HG03039 (cell line): Measurements from ENCODE around the gene CBLN3.

ENCODE experiments used
- ATAC-seq: cut with Tn5 transposase; IDR thresholded peaks from one replicate; pipeline ENCODE4 v1.9.1; 2021; ENCODE audit warnings: mild to moderate bottlenecking, moderate library complexity; ENCODE audit not compliant: unreplicated experiment

Gene CBLN3

GRCh38 chr14:24439830-24440605 is 10.6 kb upstream of the CBLN3 start:
- ATAC-seq = no peak

- no peak for ATAC-seq
These were observed 9.8 kb upstream of the CBLN3 start for GRCh38 chr14:24439257-24439656.

GRCh38 chr14:24438223-24439097 is 9.0 kb upstream of the CBLN3 start:
- no peak for ATAC-seq

- no peak for ATAC-seq
These were observed 8.2 kb upstream of the CBLN3 start for GRCh38 chr14:24437736-24438067.

GRCh38 chr14:24437020-24437735 is 7.7 kb upstream of the CBLN3 start:
- ATAC-seq = no peak

- no peak for ATAC-seq
These were observed 7.0 kb upstream of the CBLN3 start for GRCh38 chr14:24436355-24437019.

GRCh38 chr14:24435998-24436354 is 6.5 kb upstream of the CBLN3 start:
- ATAC-seq = no peak

- ATAC-seq = no peak
These were observed 5.8 kb upstream of the CBLN3 start for GRCh38 chr14:24435192-24435810.

GRCh38 chr14:24434676-24435075 is 5.2 kb upstream of the CBLN3 start:
- no peak for ATAC-seq

- no peak for ATAC-seq
These were observed 4.6 kb upstream of the CBLN3 start for GRCh38 chr14:24434036-24434435.

- ATAC-seq = no peak
These were observed 3.0 kb upstream of the CBLN3 start for GRCh38 chr14:24432259-24433131.

- ATAC-seq = peak; percentile 48
These were observed 2.2 kb upstream of the CBLN3 start for GRCh38 chr14:24431569-24432258.

GRCh38 chr14:24430682-24431568 is 1.5 kb upstream of the CBLN3 start:
- ATAC-seq = no peak

GRCh38 chr14:24430143-24430681 is 744 bp upstream of the CBLN3 start:
- peak; percentile 49 for ATAC-seq

- ATAC-seq = no peak
These were observed 657 bp downstream of the CBLN3 start for GRCh38 chr14:24428628-24429394.

- no peak for ATAC-seq
These were observed 1.6 kb downstream of the CBLN3 start for GRCh38 chr14:24427537-24428508.
